GM18907 (cell line): ENCODE measurements around the gene SMIM13.

Source experiments
- ATAC-seq: cut with Tn5 transposase; IDR thresholded peaks from one replicate; pipeline ENCODE4 v1.9.1; 2021; ENCODE audit warnings: mild to moderate bottlenecking, moderate library complexity; ENCODE audit not compliant: unreplicated experiment

Gene SMIM13

GRCh38 chr6:11149551-11149950 is 55.9 kb downstream of the SMIM13 start:
- ATAC-seq = no peak

- ATAC-seq = no peak
These were observed 57.9 kb downstream of the SMIM13 start for GRCh38 chr6:11151488-11151887.

GRCh38 chr6:11152581-11152980 is 58.9 kb downstream of the SMIM13 start:
- no peak for ATAC-seq

GRCh38 chr6:11153447-11153846 is 59.8 kb downstream of the SMIM13 start:
- no peak for ATAC-seq

GRCh38 chr6:11155589-11155988 is 62.0 kb downstream of the SMIM13 start:
- ATAC-seq = no peak

GRCh38 chr6:11160199-11160598 is 66.6 kb downstream of the SMIM13 start:
- no peak for ATAC-seq

- ATAC-seq = no peak
These were observed 67.7 kb downstream of the SMIM13 start for GRCh38 chr6:11161031-11161956.

- no peak for ATAC-seq
These were observed 68.6 kb downstream of the SMIM13 start for GRCh38 chr6:11162262-11162661.

- ATAC-seq = peak; percentile 70
These were observed 70.3 kb downstream of the SMIM13 start for GRCh38 chr6:11163932-11164331.

GRCh38 chr6:11164717-11165646 is 71.3 kb downstream of the SMIM13 start:
- no peak for ATAC-seq

GRCh38 chr6:11166948-11167347 is 73.3 kb downstream of the SMIM13 start:
- no peak for ATAC-seq

- no peak for ATAC-seq
These were observed 74.5 kb downstream of the SMIM13 start for GRCh38 chr6:11168091-11168635.

- ATAC-seq = no peak
These were observed 78.3 kb downstream of the SMIM13 start for GRCh38 chr6:11171952-11172351.

- ATAC-seq = no peak
These were observed 79.1 kb downstream of the SMIM13 start for GRCh38 chr6:11172501-11173327.

GRCh38 chr6:11174242-11174611 is 80.6 kb downstream of the SMIM13 start:
- ATAC-seq = no peak

- ATAC-seq = no peak
These were observed 83.6 kb downstream of the SMIM13 start for GRCh38 chr6:11177271-11177670.

GRCh38 chr6:11179088-11179418 is 85.4 kb downstream of the SMIM13 start:
- no peak for ATAC-seq

GRCh38 chr6:11179419-11180202 is 86.0 kb downstream of the SMIM13 start:
- no peak for ATAC-seq

GRCh38 chr6:11181478-11182136 is 88.0 kb downstream of the SMIM13 start:
- no peak for ATAC-seq
